Neural cell (in vitro differentiated cells): ENCODE measurements around the gene FANCI. TPM values are rescaled to one million over a fixed set of nuclear protein-coding genes. Genes with fewer than 3 reads are reported as not detected.

Experiments
- H2AFZ ChIP-seq: fragments of 200-600, 300-800 bp; sonication (generic), shearing (Covaris generic); 2 replicates; pipeline ENCODE4 v1.6.0; 2014; ENCODE audit warnings: low read depth, mild to moderate bottlenecking, antibody characterized with exemption, low read length, moderate library complexity
- H3F3A ChIP-seq: fragments of 200-600 bp; shearing (Covaris generic); 2 replicates; pipeline ENCODE4 v1.6.1; 2016; ENCODE audit warnings: mild to moderate bottlenecking, moderate library complexity, mixed read lengths, antibody characterized with exemption, low read length; ENCODE audit not compliant: insufficient read depth, poor library complexity, severe bottlenecking
- H3K27ac ChIP-seq: fragments of 200-600, 300-800 bp; sonication (generic), shearing (Covaris generic); 2 replicates; pipeline ENCODE4 v1.5.1; 2014; ENCODE audit warnings: mild to moderate bottlenecking, low read length, moderate library complexity
- H3K27me3 ChIP-seq: fragments of 300-800, 200-600 bp; sonication (generic), shearing (Covaris generic); 2 replicates; pipeline ENCODE4 v1.6.0; 2014; ENCODE audit warnings: mild to moderate bottlenecking, low read depth, low read length, moderate library complexity; ENCODE audit not compliant: insufficient read depth
- H3K36me3 ChIP-seq: fragments of 300-800, 200-600 bp; sonication (generic), shearing (Covaris generic); 2 replicates; pipeline ENCODE4 v1.5.1; 2014; ENCODE audit warnings: mild to moderate bottlenecking, antibody characterized with exemption, low read length, moderate library complexity; ENCODE audit not compliant: insufficient read depth
- H3K4me2 ChIP-seq: fragments of 300-800, 200-600 bp; sonication (generic), shearing (Covaris generic); 2 replicates; pipeline ENCODE4 v1.6.0; 2014; ENCODE audit warnings: mild to moderate bottlenecking, low read length
- H3K4me3 ChIP-seq: fragments of 300-800, 200-600 bp; sonication (generic), shearing (Covaris generic); 2 replicates; pipeline ENCODE4 v1.5.1; 2014; ENCODE audit warnings: mild to moderate bottlenecking, low read length, moderate library complexity
- H3K79me2 ChIP-seq: fragments of 200-600 bp; shearing (Covaris generic); replicated peaks from 2 replicates; pipeline ENCODE4 v1.6.0; 2014; ENCODE audit warnings: mild to moderate bottlenecking, low read length, moderate library complexity; ENCODE audit not compliant: insufficient read depth
- H3K9ac ChIP-seq: fragments of 300-800, 200-600 bp; sonication (generic), shearing (Covaris generic); 2 replicates; pipeline ENCODE4 v1.6.1; 2016; ENCODE audit warnings: mild to moderate bottlenecking, low read length, mixed read lengths
- H3K9me2 ChIP-seq: fragments of 200-600 bp; shearing (Covaris generic); 2 replicates; pipeline ENCODE4 v1.6.1; 2016; ENCODE audit warnings: mild to moderate bottlenecking, low read length, mixed read lengths; ENCODE audit not compliant: insufficient read depth
- H3K9me3 ChIP-seq: fragments of 200-600, 300-800 bp; sonication (generic), shearing (Covaris generic); 2 replicates; pipeline ENCODE4 v1.6.1; 2016; ENCODE audit warnings: mild to moderate bottlenecking, mixed run types, low read length, moderate library complexity, mixed read lengths
- H4K20me1 ChIP-seq: fragments of 200-600 bp; shearing (Covaris generic); 2 replicates; pipeline ENCODE4 v1.6.1; 2016; ENCODE audit warnings: mild to moderate bottlenecking, mixed run types; ENCODE audit not compliant: insufficient read depth
- CTCF ChIP-seq: fragments of 450-650 bp; IDR thresholded peaks from 2 replicates; pipeline ENCODE4 v1.5.1; 2014; ENCODE audit warnings: antibody characterized with exemption, mild to moderate bottlenecking, moderate library complexity; ENCODE audit not compliant: poor library complexity, severe bottlenecking
- EP300 ChIP-seq: fragments of 450-650 bp; conservative IDR thresholded peaks from 2 replicates; pipeline ENCODE4 v1.6.1; 2014; ENCODE audit warnings: antibody characterized with exemption, mild to moderate bottlenecking, moderate library complexity; ENCODE audit not compliant: poor library complexity, severe bottlenecking
- EZH2 ChIP-seq: fragments of 200-600, 300-800 bp; shearing (Covaris generic), sonication (generic); IDR thresholded peaks from 2 replicates; pipeline ENCODE4 v1.6.1; 2014; ENCODE audit warnings: antibody characterized with exemption, low read length, borderline replicate concordance, mild to moderate bottlenecking; ENCODE audit not compliant: insufficient read depth, poor library complexity, severe bottlenecking
- MXI1 ChIP-seq: fragments of 450-650 bp; conservative IDR thresholded peaks from 2 replicates; pipeline ENCODE4 v1.6.1; 2014; ENCODE audit warnings: antibody characterized with exemption, mild to moderate bottlenecking; ENCODE audit not compliant: poor library complexity, severe bottlenecking
- POLR2AphosphoS5 ChIP-seq: IDR thresholded peaks from 2 replicates; pipeline ENCODE4 v1.6.1; 2012
- RAD21 ChIP-seq: fragments of 450-650 bp; conservative IDR thresholded peaks from 2 replicates; pipeline ENCODE4 v1.6.1; 2014; ENCODE audit warnings: antibody characterized with exemption, mild to moderate bottlenecking, moderate library complexity
- REST ChIP-seq: IDR thresholded peaks from 2 replicates; pipeline ENCODE4 v1.6.1; 2012; ENCODE audit warnings: borderline replicate concordance
- SMC3 ChIP-seq: fragments of 450-650 bp; conservative IDR thresholded peaks from 2 replicates; pipeline ENCODE4 v1.6.1; 2014; ENCODE audit warnings: antibody characterized with exemption, mild to moderate bottlenecking, moderate library complexity; ENCODE audit not compliant: poor library complexity
- TAF1 ChIP-seq: IDR thresholded peaks from 2 replicates; pipeline ENCODE4 v1.6.1; 2012; ENCODE audit warnings: low read depth
- polyA plus RNA-seq: library from polyadenylated mRNA; depleted of rRNA; stranded (reverse); fragments of >200 nt; gene quantifications from 2 replicates; pipeline ENCODE4 v1.2.3, GENCODE V29; 2014

FANCI gene
- polyA plus RNA-seq, 1 donor from 2014 or later = 5.4 TPM

GRCh38 chr15:89363770-89364169 is 120.0 kb downstream of the FANCI start:
- Histone ChIP-seq H3K27ac (no peak overlapping the region), H3K79me2 (peaks cover 56% of the 10 kb centered on the region), H3K4me3 (peak overlapping the region; percentile 93), H3K9me3 (no peaks in the 10 kb centered on the region), H3K27me3 (peaks cover 66% of the 10 kb centered on the region), H4K20me1 (no peaks in the 10 kb centered on the region), H3K4me2 (peak overlapping the region; percentile 9), H2AFZ (no peak overlapping the region), H3K9ac (peak overlapping the region; percentile 92), H3F3A (peaks cover 6% of the 10 kb centered on the region), H3K36me3 (no peaks in the 10 kb centered on the region), H3K9me2 (no peaks in the 10 kb centered on the region)
- TF ChIP-seq CTCF = no peak
- no peak for TF ChIP-seq POLR2AphosphoS5
- TF ChIP-seq MXI1 = no peak
- no peak for TF ChIP-seq SMC3
- no peak for TF ChIP-seq EP300
- no peak for TF ChIP-seq TAF1
- TF ChIP-seq EZH2 = no peak
- TF ChIP-seq RAD21 = no peak
- no peak for TF ChIP-seq REST

GRCh38 chr15:89364341-89364740 is 120.6 kb downstream of the FANCI start:
- Histone ChIP-seq H3K27me3 (peaks cover 69% of the 10 kb centered on the region), H3K4me2 (no peak overlapping the region), H3K9me2 (no peaks in the 10 kb centered on the region), H3K36me3 (no peaks in the 10 kb centered on the region), H3K27ac (no peak overlapping the region), H2AFZ (no peak overlapping the region), H3K9me3 (no peaks in the 10 kb centered on the region), H3K9ac (no peak overlapping the region), H3K4me3 (peak overlapping the region; percentile 93), H3F3A (peaks cover 6% of the 10 kb centered on the region), H3K79me2 (peaks cover 62% of the 10 kb centered on the region), H4K20me1 (no peaks in the 10 kb centered on the region)
- TF ChIP-seq POLR2AphosphoS5 (no peak), EZH2 (no peak), CTCF (no peak), RAD21 (no peak), TAF1 (no peak), REST (no peak), MXI1 (no peak), EP300 (no peak)
